Caki2 (cell line): Measurements from ENCODE around the gene NTM. TPM values are rescaled to one million over a fixed set of nuclear protein-coding genes. Genes with fewer than 3 reads are reported as not detected.

ENCODE experiments used
- DNase-seq: peaks from one replicate; pipeline ENCODE4 v3.0.0-alpha.2; 2015; ENCODE audit warnings: low read depth
- in situ Hi-C: cut with HindIII; loops from 2 replicates; pipeline ENCODE4 v1.10.0; 2016; ENCODE audit warnings: low sequenced_read_pairs, low pct_unique_long_range_greater_than_20kb, mixed read lengths
- total RNA-seq: library from RNA; depleted of rRNA; stranded (reverse); fragments of >200 nt; shearing (Covaris generic); gene quantifications from 2 replicates; pipeline ENCODE4 v1.2.3, GENCODE V29; 2014; ENCODE audit warnings: low replicate concordance

The NTM gene
- total RNA-seq, 1 experiment from 2014 or later: not detected

GRCh38 chr11:131855320-131855719, 484.9 kb downstream of the NTM start:
- in situ Hi-C loops: no loop called here
- no peak for DNase-seq

DNA sequence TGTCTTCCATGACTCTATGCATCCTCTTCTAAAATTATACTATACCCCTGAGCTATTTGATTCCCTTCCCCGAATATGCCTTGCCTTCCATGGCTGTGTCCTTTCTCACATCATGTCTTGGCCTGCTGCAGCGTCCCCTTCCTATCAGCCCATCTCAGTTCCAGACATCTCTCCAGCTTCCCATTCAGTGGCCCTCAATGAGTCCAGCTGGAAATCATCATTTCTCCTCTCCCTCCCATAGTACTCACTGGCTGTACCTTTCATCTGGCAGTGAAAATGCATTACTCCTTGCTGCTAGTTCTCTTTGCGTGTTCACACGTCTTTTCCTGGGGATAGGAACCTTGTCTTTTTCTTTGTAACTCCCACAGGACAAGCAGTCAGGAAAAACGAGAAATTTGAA, 486.8 kb downstream of the NTM start:
- in situ Hi-C loops: no loop called here
- no peak for DNase-seq

DNA sequence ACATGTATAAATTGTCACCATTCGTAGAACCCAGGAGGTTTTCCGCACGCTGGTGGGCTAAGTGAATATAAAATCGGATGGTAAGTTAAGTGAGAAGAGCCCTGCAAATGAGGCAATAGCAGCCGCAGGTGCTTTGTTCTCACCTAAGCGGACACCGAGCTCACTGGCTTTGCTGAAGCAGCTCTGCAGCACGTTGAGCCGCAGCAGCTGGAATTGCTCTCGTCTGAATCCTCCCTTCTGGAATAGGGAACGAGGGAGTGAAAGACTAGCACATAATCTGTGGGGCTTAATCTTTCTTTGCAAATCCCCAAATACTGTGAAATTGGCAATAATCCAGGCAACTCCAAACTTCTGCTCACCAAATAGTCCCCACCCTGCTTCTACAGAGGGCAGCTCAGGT, 488.1 kb downstream of the NTM start:
- no peak for DNase-seq
- in situ Hi-C loops: no loop called here

GRCh38 chr11:131859538-131860210, 489.3 kb downstream of the NTM start:
- in situ Hi-C loops: no loop called here
- DNase-seq: no peak

DNA sequence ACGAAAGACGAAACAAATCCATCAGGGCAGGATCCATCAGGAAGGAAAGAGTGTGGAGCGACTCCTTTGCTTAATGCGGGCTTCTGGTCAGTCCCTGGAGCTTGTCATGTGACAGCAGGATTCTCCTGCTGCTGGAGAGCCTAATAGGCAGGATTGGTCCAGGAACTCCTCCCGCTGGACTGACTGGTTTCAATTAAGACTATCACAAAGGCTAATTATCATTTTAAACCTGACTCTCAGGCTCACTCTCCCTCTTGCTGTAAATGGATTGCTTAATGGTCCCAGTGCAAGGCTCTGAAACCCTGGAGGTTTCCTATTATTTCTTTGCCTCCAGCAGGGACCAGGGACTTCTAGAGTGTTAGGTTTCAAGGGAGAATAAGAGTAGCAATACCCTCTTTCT, 493.8 kb downstream of the NTM start:
- DNase-seq: no peak
- in situ Hi-C loops: no loop called here

GRCh38 chr11:131865860-131866259, 495.4 kb downstream of the NTM start:
- DNase-seq: no peak
- in situ Hi-C loops: no loop called here

DNA sequence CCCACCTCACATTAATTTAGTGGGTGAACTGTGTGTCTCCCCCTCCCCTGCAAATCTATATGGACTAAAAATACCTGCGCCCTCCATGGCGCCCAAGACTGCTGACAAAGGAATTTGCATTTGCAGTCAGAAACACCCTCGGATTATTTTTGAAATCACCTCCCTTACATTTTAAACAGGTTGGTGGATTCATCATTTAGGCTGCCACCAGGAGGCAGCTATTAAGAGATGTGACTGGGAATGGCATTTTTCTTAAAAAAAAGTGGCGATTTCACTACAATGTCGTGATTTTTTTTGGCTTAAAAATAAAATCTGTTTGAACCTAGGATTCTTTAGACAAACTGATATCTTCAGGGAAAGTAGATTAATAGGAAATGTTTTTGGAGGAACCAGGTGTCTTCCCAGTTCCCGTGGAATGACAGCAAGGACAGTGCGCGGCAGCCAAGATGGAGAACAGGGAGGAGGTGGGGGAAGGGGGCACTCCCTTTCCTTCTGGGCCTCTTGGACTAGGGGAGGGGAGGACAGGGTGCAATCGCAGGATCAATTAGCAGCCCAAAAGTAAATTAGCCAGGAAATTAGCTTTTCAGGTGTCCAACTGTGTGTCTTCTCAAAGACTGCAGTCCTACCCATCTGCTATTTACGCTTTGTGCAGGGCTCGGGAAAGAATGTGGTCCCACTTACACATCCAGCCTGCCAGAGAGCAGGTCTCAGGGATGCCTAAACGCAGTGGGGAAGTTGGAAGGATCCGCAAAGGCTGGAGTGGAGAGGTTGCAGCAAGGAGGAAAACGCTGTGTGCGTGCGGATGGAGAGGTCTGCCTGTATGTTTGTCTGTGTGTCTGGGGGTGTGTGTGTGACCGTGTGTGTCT, 496.4 kb downstream of the NTM start:
- in situ Hi-C loops: no loop called here
- DNase-seq: no peak

GRCh38 chr11:131867457-131868257, 497.2 kb downstream of the NTM start:
- in situ Hi-C loops: no loop called here
- DNase-seq: no peak

GRCh38 chr11:131868629-131869507, 498.5 kb downstream of the NTM start:
- in situ Hi-C loops: no loop called here
- DNase-seq: no peak

DNA sequence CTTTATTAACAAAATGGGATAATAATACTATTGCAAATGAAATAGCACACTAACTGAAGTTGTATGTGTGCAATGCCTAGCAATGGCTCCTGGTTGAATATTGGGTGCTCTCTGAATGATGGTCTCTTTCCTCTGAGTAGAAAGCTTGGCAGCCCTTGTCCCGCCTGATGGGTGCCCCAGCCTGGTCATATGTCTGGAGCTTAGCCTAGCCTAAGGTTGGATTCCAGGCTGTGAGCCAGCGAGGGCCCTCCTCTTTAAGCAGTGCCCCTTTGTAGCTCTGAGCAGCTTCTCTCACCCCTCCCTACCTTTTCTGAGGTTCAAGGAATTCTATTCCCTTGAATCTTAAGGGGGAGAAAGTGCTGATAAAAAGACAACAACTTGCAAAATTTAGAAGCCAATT, 499.9 kb downstream of the NTM start:
- in situ Hi-C loops: no loop called here

DNA sequence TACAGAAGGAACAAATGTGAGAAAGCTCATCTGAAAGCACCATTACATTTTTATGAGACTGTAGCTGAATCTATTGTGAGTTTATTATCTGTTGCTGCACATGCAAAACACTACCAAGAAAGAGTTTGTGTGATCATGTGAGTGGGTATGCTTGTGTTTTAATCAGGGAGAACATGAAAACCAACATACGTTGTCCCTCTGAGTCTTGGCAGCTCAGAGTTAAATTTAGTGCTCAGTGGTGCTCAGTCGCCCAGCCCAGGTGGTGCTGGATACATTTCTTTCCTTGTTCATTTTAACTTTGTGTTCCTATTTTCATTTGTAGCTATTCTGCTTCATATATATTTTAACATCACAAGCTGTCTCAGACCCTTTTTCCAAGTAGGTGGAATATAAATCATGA, 500.6 kb downstream of the NTM start:
- DNase-seq: no peak
- in situ Hi-C loops: no loop called here

More for the DNA sequence above, 499.9 kb downstream of the NTM start:
- DNase-seq: no peak

DNA sequence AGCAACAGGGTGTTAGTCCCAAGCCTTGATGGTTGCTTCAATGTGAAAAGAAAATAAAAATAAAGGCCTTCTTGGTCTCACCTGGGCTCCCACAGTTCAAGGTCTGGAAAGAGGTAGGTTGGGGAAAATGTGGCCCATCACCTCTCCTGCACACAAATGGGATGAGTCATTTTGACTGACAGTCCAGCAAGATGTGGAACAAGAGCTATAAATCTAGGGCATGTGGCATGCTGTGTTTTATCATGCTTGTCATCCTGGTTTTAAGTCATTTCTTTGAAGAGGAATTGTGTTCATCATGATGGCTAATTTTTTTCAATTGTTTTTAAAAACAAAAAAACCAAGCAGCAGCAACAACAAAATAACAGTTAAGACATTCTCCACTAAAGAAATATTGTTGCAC, 503.7 kb downstream of the NTM start:
- in situ Hi-C loops: no loop called here
- DNase-seq: no peak

GRCh38 chr11:131875611-131876010, 505.2 kb downstream of the NTM start:
- DNase-seq: no peak
- in situ Hi-C loops: no loop called here

DNA sequence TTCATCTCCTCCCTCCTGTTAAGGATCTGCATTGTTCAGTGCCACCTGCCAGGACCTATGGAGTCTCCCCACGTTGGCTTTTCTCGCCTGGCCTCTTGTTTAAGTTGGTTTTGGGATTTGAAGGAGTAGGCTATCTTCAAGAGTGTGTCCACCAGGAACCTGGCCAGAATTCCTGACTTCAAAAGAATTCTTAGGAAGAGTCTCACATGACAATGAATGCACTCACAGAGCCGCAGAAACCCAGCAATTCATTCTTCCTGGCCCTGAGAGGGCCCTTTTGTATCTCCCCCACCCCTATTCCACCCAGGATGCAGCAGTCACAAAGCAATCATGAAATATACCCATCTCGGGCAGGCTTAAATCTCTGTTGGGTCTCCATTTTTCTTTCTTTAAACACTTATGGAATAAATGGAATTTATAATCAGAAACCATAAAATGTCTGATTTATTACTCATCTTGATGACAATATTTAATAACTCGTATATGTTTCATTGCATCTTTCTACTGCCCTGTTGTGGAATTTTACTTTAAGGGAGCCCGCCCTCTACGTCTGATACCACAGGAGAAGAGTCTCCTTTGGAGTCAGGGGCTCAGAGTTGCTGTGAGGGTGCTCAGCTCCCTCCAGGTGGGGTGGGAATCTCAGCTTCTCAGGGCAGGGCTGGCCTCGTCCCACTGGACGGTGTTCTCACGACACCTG, 507.0 kb downstream of the NTM start:
- in situ Hi-C loops: no loop called here

GRCh38 chr11:131880316-131880715, 509.9 kb downstream of the NTM start:
- no peak for DNase-seq
- in situ Hi-C loops: no loop called here

More for the DNA sequence above, 507.0 kb downstream of the NTM start:
- DNase-seq: no peak

DNA sequence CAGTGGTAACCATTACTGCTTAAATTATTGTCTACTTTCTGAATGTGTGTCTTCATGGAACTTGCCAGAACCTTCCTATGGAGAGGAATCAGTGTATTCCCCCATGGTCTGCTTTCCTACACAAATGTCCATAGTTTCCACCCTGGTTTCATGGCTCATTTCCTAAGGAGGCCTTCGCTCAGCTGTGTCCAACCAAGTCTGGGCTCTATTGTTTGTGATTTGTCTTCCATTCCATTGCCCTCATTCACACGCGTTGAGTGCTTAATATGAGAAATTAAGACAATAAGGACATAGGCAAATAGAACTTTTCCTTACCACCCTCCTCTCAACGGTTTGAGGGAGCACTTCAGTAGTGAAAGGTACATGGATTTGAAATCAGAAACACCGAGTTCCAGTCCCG, 510.6 kb downstream of the NTM start:
- in situ Hi-C loops: no loop called here
- DNase-seq: no peak

DNA sequence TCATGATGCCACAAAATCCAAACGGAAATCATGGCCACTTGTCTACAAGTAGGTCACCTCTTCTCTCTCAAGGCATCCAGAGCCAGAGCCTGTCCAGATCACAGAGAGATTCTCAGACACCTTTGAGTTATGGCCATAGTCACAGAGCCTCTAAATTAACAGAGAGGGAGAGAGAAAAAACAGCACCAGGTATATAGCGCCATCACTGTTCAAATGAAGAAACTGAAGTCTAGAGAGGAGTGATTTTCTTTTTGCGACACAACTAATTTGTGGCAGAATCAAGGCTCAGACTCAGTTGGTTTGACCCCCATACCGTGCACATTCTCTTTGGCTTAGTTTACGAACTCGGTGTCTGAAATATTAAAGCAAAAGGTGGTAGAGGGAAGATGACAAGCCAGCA, 512.9 kb downstream of the NTM start:
- in situ Hi-C loops: no loop called here
- no peak for DNase-seq
